ENCODE results near the gene ZNG1B. TPM values are rescaled to one million over a fixed set of nuclear protein-coding genes. Genes with fewer than 3 reads are reported as not detected.
"Not testable (repeated sequence)": the region's sequence is repeated elsewhere in the genome, so short reads cannot be mapped to it uniquely, and the experiment has no call there.

ZNG1B gene
- 10 to 100 TPM in 3 of 4 donors, 1 to 10 TPM in 1; 3.6 to 55.1 (median 28.3) TPM for total RNA-seq

DNA sequence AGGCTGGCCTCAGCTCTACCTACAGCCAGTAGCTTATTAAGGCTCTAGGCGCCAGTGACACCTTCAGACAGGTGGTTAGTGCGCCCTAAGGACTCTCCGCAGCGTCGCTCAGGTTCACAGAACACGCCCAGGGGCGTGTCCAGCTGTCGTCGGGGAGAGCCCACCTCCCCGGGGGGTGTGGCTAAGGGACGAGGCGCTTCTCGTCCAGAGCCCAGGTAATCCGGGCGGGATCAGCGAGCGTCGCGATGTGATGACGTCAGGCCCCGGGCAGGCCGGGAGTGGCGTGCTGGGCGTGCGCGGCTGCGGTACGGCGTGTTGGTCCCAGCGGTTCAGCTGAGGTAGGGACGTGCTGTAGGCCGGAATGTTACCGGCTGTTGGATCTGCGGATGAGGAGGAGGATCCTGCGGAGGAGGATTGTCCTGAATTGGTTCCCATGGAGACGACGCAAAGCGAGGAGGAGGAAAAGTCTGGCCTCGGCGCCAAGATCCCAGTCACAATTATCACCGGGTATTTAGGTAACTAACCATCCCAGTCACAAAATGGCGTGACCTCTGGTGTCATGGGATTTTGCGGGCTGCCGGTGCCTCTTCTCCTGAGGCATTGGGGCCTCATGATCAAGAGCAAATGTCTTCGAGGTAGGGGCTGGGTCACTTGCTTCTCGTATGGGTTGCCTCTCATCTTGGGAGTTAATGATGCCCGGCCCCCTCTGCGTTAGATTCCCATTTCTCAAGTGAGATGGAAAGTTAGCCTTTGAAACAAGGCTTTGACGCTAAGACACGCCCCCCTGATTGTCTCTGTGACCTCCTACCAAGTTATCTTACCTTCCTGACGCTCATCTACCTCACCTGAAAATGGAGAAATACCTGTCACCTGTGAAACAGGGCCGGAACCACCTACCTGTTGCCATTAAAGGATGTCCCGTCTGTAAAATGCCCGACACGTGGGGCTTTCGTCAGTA is at the start of gene ZNG1B:
ZNG1B (plus strand) TSS at position 184 of the 958 bp plus-strand sequence; CDS start at position 362, 178 bp downstream.
- H3K27me3 ChIP-seq; H3K9me3 ChIP-seq; H3K4me1 ChIP-seq; H3K36me3 ChIP-seq; intact Hi-C loops (cut with DNase I; ENCODE audit: low total_unique reads): not testable (repeated sequence)
- peak; percentile 64 to 77 for DNase-seq
- Histone ChIP-seq H3K27ac (peak within 1 kb of the TSS; percentile 52 to 80), H3K4me3 (peak within 1 kb of the TSS; percentile 40 to 42)

DNA sequence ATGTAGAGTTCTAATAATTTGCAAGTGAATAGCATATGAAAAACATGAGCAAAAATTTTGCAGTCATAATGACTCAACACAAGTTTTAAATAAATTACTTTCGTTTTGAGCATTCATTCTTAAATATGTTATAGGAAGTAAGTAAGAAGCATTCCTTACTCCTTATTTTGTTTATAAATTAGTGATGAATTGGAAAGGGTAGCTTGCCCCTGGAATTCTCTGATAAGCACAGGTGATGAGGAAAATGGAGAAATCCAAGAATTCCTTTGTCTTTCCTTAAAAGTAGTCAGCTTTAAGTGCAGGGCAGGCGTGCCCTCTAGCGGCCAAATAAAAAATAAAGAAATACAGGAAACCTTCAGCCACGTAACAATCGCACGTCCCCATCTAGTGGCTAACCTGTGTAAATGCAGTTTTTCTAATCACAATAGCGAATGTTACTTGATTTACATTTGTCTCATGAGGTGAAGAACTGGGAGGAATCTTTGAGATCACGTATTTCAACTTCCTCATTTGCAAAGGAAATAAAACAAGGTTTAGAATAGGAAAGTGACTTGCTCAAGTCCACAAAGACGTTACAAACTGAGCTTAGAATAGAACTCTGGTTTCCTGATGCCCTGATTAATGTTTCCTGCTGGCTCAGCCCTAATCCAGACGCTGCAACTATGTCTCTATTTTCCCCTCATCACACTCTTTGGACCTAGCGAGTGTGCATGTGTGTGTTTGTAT is 47.2 kb upstream of the ZNG1B start:
- DNase-seq, result peak; percentile 60 to 66
- TF ChIP-seq POLR2A (IDR thresholded peaks at IDR 0.05), result no peak
- TF ChIP-seq, protein P1, sequence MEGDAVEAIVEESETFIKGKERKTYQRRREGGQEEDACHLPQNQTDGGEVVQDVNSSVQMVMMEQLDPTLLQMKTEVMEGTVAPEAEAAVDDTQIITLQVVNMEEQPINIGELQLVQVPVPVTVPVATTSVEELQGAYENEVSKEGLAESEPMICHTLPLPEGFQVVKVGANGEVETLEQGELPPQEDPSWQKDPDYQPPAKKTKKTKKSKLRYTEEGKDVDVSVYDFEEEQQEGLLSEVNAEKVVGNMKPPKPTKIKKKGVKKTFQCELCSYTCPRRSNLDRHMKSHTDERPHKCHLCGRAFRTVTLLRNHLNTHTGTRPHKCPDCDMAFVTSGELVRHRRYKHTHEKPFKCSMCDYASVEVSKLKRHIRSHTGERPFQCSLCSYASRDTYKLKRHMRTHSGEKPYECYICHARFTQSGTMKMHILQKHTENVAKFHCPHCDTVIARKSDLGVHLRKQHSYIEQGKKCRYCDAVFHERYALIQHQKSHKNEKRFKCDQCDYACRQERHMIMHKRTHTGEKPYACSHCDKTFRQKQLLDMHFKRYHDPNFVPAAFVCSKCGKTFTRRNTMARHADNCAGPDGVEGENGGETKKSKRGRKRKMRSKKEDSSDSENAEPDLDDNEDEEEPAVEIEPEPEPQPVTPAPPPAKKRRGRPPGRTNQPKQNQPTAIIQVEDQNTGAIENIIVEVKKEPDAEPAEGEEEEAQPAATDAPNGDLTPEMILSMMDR (IDR thresholded peaks at IDR 0.05), result peak; percentile 47 to 99 (median 79)
- H3K36me3 ChIP-seq, result no peaks in the 10 kb centered on the region
- intact Hi-C loops (cut with DNase I; ENCODE audit: low total_unique reads), result loop anchor here (10.0 kb wide), 1 partner anchor 145 kb away; no protein-coding TSS in a partner anchor
- H3K4me1 ChIP-seq, result no peaks in the 10 kb centered on the region
- peak overlapping the region in 1 of 2 donors; percentile 27 for H3K27ac ChIP-seq
- peak overlapping the region in 1 of 2 donors; percentile 14 for H3K4me3 ChIP-seq
- H3K27me3 ChIP-seq, result no peaks in the 10 kb centered on the region
- no peaks in the 10 kb centered on the region for H3K9me3 ChIP-seq

DNA sequence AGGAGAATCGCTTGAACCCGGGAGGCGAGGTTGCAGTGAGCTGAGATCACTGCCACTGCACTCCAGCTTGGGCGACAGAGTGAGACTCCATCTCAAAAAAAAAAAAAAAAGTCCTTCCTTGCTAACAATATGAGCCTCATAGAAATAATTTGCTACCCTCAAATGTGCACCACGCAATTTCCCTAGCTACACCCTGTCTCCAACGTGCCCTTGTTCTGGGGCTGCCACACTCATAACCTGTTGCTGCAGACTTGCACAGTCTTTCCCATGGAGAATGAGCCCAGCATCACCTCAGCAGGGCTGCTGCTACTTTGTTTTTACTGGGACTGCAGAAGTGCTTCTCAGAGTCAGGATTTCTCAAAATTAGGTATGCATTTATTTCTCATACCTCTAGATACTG is 46.4 kb upstream of the ZNG1B start:
- Histone ChIP-seq H3K4me3 (no peak overlapping the region), H3K9me3 (no peaks in the 10 kb centered on the region), H3K27me3 (no peaks in the 10 kb centered on the region), H3K27ac (no peak overlapping the region), H3K4me1 (no peaks in the 10 kb centered on the region), H3K36me3 (no peaks in the 10 kb centered on the region)
- no peak for TF ChIP-seq POLR2A (IDR thresholded peaks at IDR 0.05)
- TF ChIP-seq, protein P1 (IDR thresholded peaks at IDR 0.05), result no peak
- intact Hi-C loops (cut with DNase I; ENCODE audit: low total_unique reads), result loop anchor here (10.0 kb wide), 1 partner anchor 146 kb away; no protein-coding TSS in a partner anchor
- no peak for DNase-seq

DNA sequence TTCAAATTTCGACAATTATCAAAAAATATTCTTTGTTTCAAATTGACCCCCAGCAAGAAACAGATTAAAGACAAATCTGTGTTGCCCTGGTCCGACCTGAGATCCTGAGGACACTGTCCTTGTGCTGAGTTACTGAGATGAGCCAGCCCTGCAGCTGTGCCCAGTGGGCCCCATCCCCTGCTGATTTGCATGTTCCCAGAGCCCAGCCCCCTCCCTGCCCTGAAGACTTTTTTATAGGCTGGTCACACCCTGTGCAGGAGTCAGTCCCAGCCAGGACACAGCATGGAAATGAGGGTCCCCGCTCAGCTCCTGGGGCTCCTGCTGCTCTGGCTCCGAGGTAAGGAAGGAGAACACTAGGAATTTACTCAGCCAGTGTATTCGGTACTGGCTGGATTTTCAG is 31.4 kb upstream of the ZNG1B start:
- no peak for DNase-seq
- intact Hi-C loops (cut with DNase I; ENCODE audit: low total_unique reads), result no loop called here

DNA sequence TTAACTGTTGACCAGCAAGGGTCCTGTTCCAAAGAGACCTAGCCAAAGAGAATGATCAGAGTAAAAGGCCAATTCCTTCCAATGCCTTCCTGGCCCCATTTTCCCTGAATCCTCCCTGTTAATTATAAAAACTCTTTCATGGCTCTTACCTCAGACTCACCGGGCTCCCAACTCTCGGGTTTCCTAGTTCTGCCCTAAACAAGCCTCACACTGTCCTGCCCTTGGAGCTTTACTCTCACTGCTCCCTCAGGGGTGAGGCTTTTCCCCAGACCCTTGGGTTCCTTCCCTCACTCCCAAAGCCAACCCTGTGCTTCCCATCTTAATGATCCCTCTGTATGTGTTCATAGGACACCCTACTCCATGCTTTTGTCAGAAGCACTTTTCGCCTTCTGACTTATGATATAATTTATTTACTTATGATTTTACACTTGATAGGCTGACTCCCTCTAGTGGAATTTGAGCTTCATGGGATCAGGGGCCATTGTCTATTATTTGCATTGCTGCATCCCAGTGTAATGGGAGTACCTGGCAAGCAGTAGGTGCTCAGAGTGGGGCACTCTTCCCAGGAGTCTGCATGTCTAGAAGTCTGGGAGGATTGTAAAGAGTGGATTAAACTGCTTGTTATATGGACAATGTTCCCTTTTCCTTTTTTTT is 29.9 kb upstream of the ZNG1B start:
- H3K9me3 ChIP-seq, result no peaks in the 10 kb centered on the region
- no peaks in the 10 kb centered on the region for H3K36me3 ChIP-seq
- no peak overlapping the region for H3K27ac ChIP-seq
- no peaks in the 10 kb centered on the region for H3K4me1 ChIP-seq
- no peaks in the 10 kb centered on the region for H3K27me3 ChIP-seq
- no peak for DNase-seq
- TF ChIP-seq POLR2A (IDR thresholded peaks at IDR 0.05), result no peak
- TF ChIP-seq, protein P1 (IDR thresholded peaks at IDR 0.05), result no peak
- intact Hi-C loops (cut with DNase I; ENCODE audit: low total_unique reads), result no loop called here
- no peak overlapping the region for H3K4me3 ChIP-seq

More for the DNA sequence above, 31.4 kb upstream of the ZNG1B start:
- Histone ChIP-seq H3K27ac (no peak overlapping the region), H3K4me1 (no peaks in the 10 kb centered on the region), H3K27me3 (no peaks in the 10 kb centered on the region), H3K36me3 (no peaks in the 10 kb centered on the region), H3K4me3 (no peak overlapping the region), H3K9me3 (no peaks in the 10 kb centered on the region)
- no peak for TF ChIP-seq POLR2A (IDR thresholded peaks at IDR 0.05)
- TF ChIP-seq, protein P1 (IDR thresholded peaks at IDR 0.05), result no peak

DNA sequence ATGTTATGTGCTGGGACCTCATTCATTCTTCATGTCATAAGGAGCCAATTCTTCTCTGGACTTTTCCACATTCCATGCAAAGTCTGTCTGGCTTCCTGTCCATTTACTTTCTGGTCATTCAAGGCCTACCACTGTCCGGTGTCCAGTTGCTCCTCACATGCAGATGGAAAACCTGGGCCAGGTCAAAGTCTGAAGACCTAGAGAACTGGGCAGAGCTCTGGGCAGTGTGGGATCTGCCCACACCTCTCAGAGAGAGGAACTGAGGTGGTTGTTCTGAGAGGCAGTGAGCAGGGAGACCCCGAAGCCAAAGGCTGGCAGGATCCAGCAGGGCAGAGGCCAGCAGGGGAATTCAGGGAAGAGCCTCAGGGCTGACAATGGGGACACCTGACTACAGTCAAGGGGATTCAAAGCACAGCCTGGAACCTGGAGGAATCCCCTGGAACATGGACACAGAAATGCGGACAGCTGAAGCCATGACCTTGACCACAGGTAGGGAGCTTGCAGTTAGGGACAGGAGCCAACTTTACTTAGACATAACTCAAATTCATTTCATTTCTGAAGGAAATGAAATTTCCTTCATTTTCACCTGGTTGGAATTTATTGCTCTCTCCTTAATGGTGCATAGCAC is 25.7 kb upstream of the ZNG1B start:
- H3K27ac ChIP-seq; H3K4me1 ChIP-seq; H3K9me3 ChIP-seq; H3K4me3 ChIP-seq; H3K36me3 ChIP-seq; H3K27me3 ChIP-seq; DNase-seq; intact Hi-C loops (cut with DNase I; ENCODE audit: low total_unique reads): not testable (repeated sequence)

DNA sequence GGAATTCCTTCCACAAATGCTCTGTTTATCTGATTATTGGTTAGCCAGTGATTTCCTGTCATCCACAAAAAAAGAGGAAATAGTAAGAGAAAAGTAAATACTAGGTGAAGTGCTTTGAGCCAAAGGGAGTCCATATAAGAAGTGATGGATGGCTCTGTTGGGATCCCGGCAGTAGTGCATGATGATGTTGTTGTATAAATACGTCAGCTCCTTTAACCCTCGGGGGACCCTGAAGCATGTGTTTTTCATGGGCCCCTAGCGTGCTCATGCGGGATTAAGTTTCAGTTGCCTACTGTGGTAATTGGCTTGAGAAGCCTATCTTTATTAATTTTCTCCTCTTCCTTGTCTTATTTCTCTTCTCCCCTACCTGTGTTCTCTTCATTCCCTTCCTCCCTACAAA is 24.7 kb upstream of the ZNG1B start:
- H3K36me3 ChIP-seq; H3K4me3 ChIP-seq; H3K4me1 ChIP-seq; H3K27me3 ChIP-seq; H3K9me3 ChIP-seq; H3K27ac ChIP-seq; DNase-seq; intact Hi-C loops (cut with DNase I; ENCODE audit: low total_unique reads): not testable (repeated sequence)

DNA sequence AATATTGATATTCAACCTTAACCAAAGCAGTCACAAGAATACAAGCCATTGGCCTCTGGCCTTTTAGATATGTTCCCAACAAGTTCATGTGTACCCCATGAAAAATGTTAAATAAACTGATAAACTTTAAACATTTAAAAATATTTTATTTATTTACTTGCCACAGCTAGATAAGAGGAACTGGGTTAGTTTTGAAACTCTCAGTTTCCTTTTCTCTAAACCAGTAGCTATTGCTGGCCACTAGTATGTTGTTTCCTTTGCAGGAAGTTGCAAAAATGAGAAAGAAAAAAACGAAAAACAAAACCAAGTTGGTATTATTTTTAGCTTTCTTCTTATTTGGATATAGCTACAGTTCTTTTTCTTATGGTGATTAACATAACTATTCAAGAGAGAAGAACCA is 5.7 kb upstream of the ZNG1B start:
- H3K27me3 ChIP-seq; H3K36me3 ChIP-seq; H3K4me1 ChIP-seq; H3K4me3 ChIP-seq; DNase-seq; H3K27ac ChIP-seq; H3K9me3 ChIP-seq; intact Hi-C loops (cut with DNase I; ENCODE audit: low total_unique reads): not testable (repeated sequence)

Measured in uterus (tissue), 4 donors.